ENCODE results near the gene ST14. TPM values are rescaled to one million over a fixed set of nuclear protein-coding genes. Genes with fewer than 3 reads are reported as not detected.
A peak's percentile ranks its signal among the peaks of the same experiment; 100 is the strongest.

Gene ST14
- total RNA-seq, 1 donor = under 0.01 TPM

DNA sequence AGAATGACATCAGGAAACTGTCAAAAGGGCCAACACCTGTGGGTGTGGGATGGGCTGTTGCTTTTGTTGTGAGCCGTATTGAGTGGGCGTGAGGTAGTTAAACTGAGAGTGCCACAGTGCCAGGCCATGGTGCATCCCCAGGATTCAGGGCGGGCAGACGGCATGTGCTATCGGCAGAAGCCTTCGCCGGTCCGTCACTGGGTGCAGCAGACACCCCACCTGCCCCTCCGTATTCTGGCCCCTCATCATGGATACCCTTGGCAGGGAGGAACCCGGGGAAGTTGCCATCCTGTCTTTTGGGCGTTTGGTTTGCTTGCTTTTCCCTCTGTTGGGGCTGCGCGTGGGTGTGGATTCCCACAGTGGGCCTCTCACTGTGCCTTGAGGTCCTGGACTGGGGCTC, 27.5 kb downstream of the ST14 start:
- no peak overlapping the region for H3K4me2 ChIP-seq (ENCODE audit: insufficient read depth, low read length)
- no peaks in the 10 kb centered on the region for H4K20me1 ChIP-seq (ENCODE audit: insufficient read depth, low read length)
- H3K9me3 ChIP-seq (ENCODE audit: low read depth, low read length) = no peaks in the 10 kb centered on the region
- peak; percentile 48 for DNase-seq (ENCODE audit: insufficient read length, low spot score, missing footprints)
- peaks cover 4% of the 10 kb centered on the region for H3K4me1 ChIP-seq (ENCODE audit: insufficient read depth, low read length)
- no peaks in the 10 kb centered on the region for H3K36me3 ChIP-seq (ENCODE audit: insufficient read depth, low read length)
- H2AFZ ChIP-seq (ENCODE audit: low read length) = no peak overlapping the region
- no peak overlapping the region for H3K4me3 ChIP-seq (ENCODE audit: insufficient read depth, low read length)
- H3K27me3 ChIP-seq (ENCODE audit: insufficient read depth, low read length) = peaks cover 15% of the 10 kb centered on the region
- TF ChIP-seq, protein P1, sequence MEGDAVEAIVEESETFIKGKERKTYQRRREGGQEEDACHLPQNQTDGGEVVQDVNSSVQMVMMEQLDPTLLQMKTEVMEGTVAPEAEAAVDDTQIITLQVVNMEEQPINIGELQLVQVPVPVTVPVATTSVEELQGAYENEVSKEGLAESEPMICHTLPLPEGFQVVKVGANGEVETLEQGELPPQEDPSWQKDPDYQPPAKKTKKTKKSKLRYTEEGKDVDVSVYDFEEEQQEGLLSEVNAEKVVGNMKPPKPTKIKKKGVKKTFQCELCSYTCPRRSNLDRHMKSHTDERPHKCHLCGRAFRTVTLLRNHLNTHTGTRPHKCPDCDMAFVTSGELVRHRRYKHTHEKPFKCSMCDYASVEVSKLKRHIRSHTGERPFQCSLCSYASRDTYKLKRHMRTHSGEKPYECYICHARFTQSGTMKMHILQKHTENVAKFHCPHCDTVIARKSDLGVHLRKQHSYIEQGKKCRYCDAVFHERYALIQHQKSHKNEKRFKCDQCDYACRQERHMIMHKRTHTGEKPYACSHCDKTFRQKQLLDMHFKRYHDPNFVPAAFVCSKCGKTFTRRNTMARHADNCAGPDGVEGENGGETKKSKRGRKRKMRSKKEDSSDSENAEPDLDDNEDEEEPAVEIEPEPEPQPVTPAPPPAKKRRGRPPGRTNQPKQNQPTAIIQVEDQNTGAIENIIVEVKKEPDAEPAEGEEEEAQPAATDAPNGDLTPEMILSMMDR (IDR thresholded peaks at IDR 0.05; ENCODE audit: extremely low read depth, low read depth, low read length) = no peak
- no peak overlapping the region for H3K27ac ChIP-seq (ENCODE audit: low read depth, low read length)
- H3K79me2 ChIP-seq (ENCODE audit: insufficient read depth, low read length) = no peaks in the 10 kb centered on the region

GRCh38 chr11:130188047-130188446, 28.5 kb downstream of the ST14 start:
- Histone ChIP-seq H3K4me3 (ENCODE audit: insufficient read depth, low read length) (no peak overlapping the region), H2AFZ (ENCODE audit: low read length) (no peak overlapping the region), H3K79me2 (ENCODE audit: insufficient read depth, low read length) (no peaks in the 10 kb centered on the region), H3K4me1 (ENCODE audit: insufficient read depth, low read length) (no peaks in the 10 kb centered on the region), H3K27ac (ENCODE audit: low read depth, low read length) (no peak overlapping the region), H3K4me2 (ENCODE audit: insufficient read depth, low read length) (no peak overlapping the region), H4K20me1 (ENCODE audit: insufficient read depth, low read length) (no peaks in the 10 kb centered on the region), H3K9me3 (ENCODE audit: low read depth, low read length) (no peaks in the 10 kb centered on the region), H3K27me3 (ENCODE audit: insufficient read depth, low read length) (peaks cover 18% of the 10 kb centered on the region), H3K36me3 (ENCODE audit: insufficient read depth, low read length) (no peaks in the 10 kb centered on the region)
- DNase-seq (ENCODE audit: insufficient read length, low spot score, missing footprints) = peak; percentile 59
- TF ChIP-seq, protein P1 (IDR thresholded peaks at IDR 0.05; ENCODE audit: extremely low read depth, low read depth, low read length) = no peak

DNA sequence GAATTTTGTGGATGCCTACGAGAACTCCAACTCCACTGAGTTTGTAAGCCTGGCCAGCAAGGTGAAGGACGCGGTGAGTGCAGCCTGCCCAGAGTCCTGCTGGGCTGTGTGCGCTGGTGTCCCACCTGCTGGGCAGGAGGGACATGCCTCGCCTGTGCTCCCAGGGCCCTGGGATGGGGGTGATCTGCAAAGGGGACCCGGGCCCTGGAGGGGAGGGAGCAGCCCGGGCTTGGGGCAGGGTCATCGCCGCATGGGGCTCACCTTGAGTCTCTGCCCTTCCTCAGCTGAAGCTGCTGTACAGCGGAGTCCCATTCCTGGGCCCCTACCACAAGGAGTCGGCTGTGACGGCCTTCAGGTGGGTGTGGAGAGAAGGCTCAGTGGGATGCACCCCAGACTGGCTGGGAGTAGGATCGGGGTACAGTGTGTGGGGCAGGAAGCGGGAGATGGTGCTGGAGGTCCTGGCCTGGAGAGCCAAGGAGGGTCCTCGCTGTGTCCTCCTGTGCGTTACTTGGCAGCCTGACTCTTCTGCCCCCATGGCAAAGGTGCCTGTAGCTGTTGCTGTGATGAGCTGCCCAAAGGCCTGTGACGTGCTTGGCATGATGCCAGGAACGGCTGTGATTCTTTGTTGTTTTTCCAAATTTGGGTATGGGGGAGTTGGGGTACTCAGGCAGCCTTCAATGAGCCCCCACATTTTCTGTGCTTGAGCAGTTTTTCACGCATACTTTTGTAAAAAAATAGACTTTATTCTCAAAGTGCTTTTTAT, 29.2 kb downstream of the ST14 start:
- H3K79me2 ChIP-seq (ENCODE audit: insufficient read depth, low read length) = no peaks in the 10 kb centered on the region
- peaks cover 17% of the 10 kb centered on the region for H3K27me3 ChIP-seq (ENCODE audit: insufficient read depth, low read length)
- H2AFZ ChIP-seq (ENCODE audit: low read length) = no peak overlapping the region
- no peaks in the 10 kb centered on the region for H4K20me1 ChIP-seq (ENCODE audit: insufficient read depth, low read length)
- TF ChIP-seq, protein P1 (IDR thresholded peaks at IDR 0.05; ENCODE audit: extremely low read depth, low read depth, low read length) = no peak
- DNase-seq (ENCODE audit: insufficient read length, low spot score, missing footprints) = peak; percentile 79
- H3K4me2 ChIP-seq (ENCODE audit: insufficient read depth, low read length) = no peak overlapping the region
- H3K36me3 ChIP-seq (ENCODE audit: insufficient read depth, low read length) = no peaks in the 10 kb centered on the region
- H3K27ac ChIP-seq (ENCODE audit: low read depth, low read length) = no peak overlapping the region
- no peaks in the 10 kb centered on the region for H3K9me3 ChIP-seq (ENCODE audit: low read depth, low read length)
- no peaks in the 10 kb centered on the region for H3K4me1 ChIP-seq (ENCODE audit: insufficient read depth, low read length)
- no peak overlapping the region for H3K4me3 ChIP-seq (ENCODE audit: insufficient read depth, low read length)

GRCh38 chr11:130189492-130190210, 30.1 kb downstream of the ST14 start:
- no peaks in the 10 kb centered on the region for H3K4me1 ChIP-seq (ENCODE audit: insufficient read depth, low read length)
- TF ChIP-seq, protein P1 (IDR thresholded peaks at IDR 0.05; ENCODE audit: extremely low read depth, low read depth, low read length) = no peak
- no peaks in the 10 kb centered on the region for H4K20me1 ChIP-seq (ENCODE audit: insufficient read depth, low read length)
- no peaks in the 10 kb centered on the region for H3K79me2 ChIP-seq (ENCODE audit: insufficient read depth, low read length)
- no peak overlapping the region for H3K4me3 ChIP-seq (ENCODE audit: insufficient read depth, low read length)
- peaks cover 8% of the 10 kb centered on the region for H3K27me3 ChIP-seq (ENCODE audit: insufficient read depth, low read length)
- H3K36me3 ChIP-seq (ENCODE audit: insufficient read depth, low read length) = no peaks in the 10 kb centered on the region
- DNase-seq (ENCODE audit: insufficient read length, low spot score, missing footprints) = no peak
- H3K27ac ChIP-seq (ENCODE audit: low read depth, low read length) = no peak overlapping the region
- no peak overlapping the region for H3K4me2 ChIP-seq (ENCODE audit: insufficient read depth, low read length)
- H2AFZ ChIP-seq (ENCODE audit: low read length) = no peak overlapping the region
- H3K9me3 ChIP-seq (ENCODE audit: low read depth, low read length) = no peaks in the 10 kb centered on the region
